Right lobe of liver (tissue), 6 donors: ENCODE measurements around the gene KRT76. TPM values are rescaled to one million over a fixed set of nuclear protein-coding genes. Genes with fewer than 3 reads are reported as not detected.

ENCODE experiments used
- ATAC-seq, 4 donors: fragments of 200-7000 bp; cut with Tn5 transposase; one replicate each; pipeline ENCODE4 v1.9.1; 2020; ENCODE audit warnings: mild to moderate bottlenecking in 4 of 4, moderate library complexity in 4 of 4
- DNase-seq, 3 donors: peaks; one replicate each; pipeline ENCODE4 v3.0.0-alpha.2; 2020
- H3K27ac ChIP-seq, 3 donors: fragments of 200-600 bp; one replicate each; pipeline ENCODE4 v1.8.0; 2022
- H3K27me3 ChIP-seq, 2 donors: fragments of 200-600 bp; one replicate each; pipeline ENCODE4 v1.8.0; 2022
- H3K36me3 ChIP-seq, 4 donors: fragments of 200-600 bp; sonication (generic) in 1 of 4; one replicate each; pipeline versions ENCODE4 v1.5.1 to v1.8.0; 2017 to 2022; ENCODE audit warnings: control low read depth in 1 of 4
- H3K4me1 ChIP-seq, 4 donors: fragments of 200-600 bp; sonication (generic) in 1 of 4; one replicate each; pipeline versions ENCODE4 v1.5.1 to v1.8.0; 2017 to 2022; ENCODE audit warnings: control low read depth in 1 of 4
- H3K4me3 ChIP-seq, 3 donors: fragments of 200-600 bp; one replicate each; pipeline ENCODE4 v1.8.0; 2022
- H3K9me3 ChIP-seq, 4 donors: fragments of 200-600 bp; sonication (generic) in 1 of 4; one replicate each; pipeline versions ENCODE4 v1.5.1 to v1.8.0; 2017 to 2022; ENCODE audit warnings: control low read depth in 1 of 4
- POLR2A ChIP-seq: fragments of 450-650 bp; IDR thresholded peaks from one replicate; pipeline ENCODE4 v1.6.1; 2017; ENCODE audit warnings: antibody characterized with exemption, mild to moderate bottlenecking
- WGBS: methylation state at CpG from one replicate; pipeline ENCODE4 v1.1.6; 2018; ENCODE audit warnings: low coverage, low lambda C conversion rate; ENCODE audit not compliant: insufficient coverage; ENCODE audit errors: missing lambda C conversion rate; 5-methylcytosine and 5-hydroxymethylcytosine counted together
- intact Hi-C, 2 donors: fragments of 100-400 bp; cut with DNase I; formaldehyde crosslinking; loops; one replicate each; pipeline versions ENCODE4 v1.11.2 to v1.14.1; 2022
- total RNA-seq, 6 experiments: library from RNA; depleted of rRNA in 2 of 6; stranded (reverse); fragments of >200 nt in 2 of 6; fragmentation: NEBNext Ultra II Directional in 3 of 6; extraction: Animal tissue kit (Norgen Biotek cat#: 25700) in 3 of 6; gene quantifications; one replicate each; pipeline versions ENCODE4 v1.1.0 to v1.2.4, GENCODE V29; 2016 to 2023
- TF ChIP-seq, protein P1 (sequence below), 4 donors: fragments of 200-600 bp in 3 of 4; fragments of 450-650 bp in 1 of 4; IDR thresholded peaks; one replicate each; pipeline versions ENCODE4 v1.5.1 to v1.8.0; 2016 to 2022; ENCODE audit warnings: antibody characterized with exemption in 4 of 4, mild to moderate bottlenecking in 2 of 4
- donor health status: DM: no; HTN: yes; CAD: no.
- donor health status: DM: no; HTN: no; CAD: no.
- donor health status: DM: no; HTN: no; CAD: no.
- donor health status: DM: no; HTN: yes; CAD: no.
- donor health status: DM: no; HTN: yes; CAD: no.

The KRT76 gene
- total RNA-seq, 6 experiments from 2014 or later = not detected

DNA sequence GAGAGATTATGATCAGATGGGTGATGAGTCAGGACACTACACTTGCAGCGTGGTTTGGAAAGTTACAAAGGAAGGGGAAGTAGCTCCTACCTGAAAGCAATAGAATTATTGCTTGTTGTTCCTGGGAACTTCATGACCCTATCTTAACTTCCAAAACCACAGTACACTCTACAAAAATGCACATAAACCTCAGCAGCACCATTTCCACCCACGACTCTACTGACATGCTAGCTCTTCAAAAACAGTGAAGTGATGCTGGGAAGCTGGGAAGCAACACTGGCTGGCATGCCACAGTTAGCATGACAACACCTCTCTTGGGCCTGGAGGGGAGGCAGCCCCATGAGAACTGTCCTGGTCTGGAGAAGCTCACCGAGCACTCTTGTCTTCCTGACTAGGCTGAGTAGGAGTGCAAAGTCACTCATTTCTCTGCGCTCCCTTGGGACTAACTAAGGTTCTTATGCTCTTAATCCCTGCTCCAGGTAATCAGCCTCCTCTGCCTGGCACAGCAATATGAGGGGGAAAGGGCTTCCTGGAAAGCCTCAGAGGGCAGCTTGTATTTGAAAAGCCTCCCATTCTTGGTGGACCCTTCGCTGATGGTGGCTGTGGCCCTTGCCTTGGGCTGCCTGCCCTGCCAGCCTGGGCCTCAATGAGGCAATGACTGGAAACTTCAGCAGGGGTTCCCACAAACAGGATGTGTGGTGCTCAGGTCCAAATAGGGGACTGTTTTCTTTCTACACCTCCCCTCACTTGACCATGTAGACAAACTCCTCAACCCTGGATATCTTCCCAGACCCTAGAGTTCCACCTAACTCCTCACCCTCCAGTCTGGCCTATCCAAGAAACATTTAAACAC, 17.6 kb upstream of the KRT76 start:
- WGBS = 72% methylated on average over 5 of the region's 5 CpGs
- H3K4me1 ChIP-seq = no peaks in the 10 kb centered on the region
- H3K36me3 ChIP-seq = no peaks in the 10 kb centered on the region
- intact Hi-C loops = no loop called here
- DNase-seq = no peak
- H3K4me3 ChIP-seq = no peak overlapping the region
- no peak for TF ChIP-seq POLR2A
- TF ChIP-seq, protein P1, sequence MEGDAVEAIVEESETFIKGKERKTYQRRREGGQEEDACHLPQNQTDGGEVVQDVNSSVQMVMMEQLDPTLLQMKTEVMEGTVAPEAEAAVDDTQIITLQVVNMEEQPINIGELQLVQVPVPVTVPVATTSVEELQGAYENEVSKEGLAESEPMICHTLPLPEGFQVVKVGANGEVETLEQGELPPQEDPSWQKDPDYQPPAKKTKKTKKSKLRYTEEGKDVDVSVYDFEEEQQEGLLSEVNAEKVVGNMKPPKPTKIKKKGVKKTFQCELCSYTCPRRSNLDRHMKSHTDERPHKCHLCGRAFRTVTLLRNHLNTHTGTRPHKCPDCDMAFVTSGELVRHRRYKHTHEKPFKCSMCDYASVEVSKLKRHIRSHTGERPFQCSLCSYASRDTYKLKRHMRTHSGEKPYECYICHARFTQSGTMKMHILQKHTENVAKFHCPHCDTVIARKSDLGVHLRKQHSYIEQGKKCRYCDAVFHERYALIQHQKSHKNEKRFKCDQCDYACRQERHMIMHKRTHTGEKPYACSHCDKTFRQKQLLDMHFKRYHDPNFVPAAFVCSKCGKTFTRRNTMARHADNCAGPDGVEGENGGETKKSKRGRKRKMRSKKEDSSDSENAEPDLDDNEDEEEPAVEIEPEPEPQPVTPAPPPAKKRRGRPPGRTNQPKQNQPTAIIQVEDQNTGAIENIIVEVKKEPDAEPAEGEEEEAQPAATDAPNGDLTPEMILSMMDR (IDR thresholded peaks at IDR 0.05) = no peak
- ATAC-seq = no peak
- no peak overlapping the region for H3K27ac ChIP-seq
- no peaks in the 10 kb centered on the region for H3K9me3 ChIP-seq
- no peaks in the 10 kb centered on the region for H3K27me3 ChIP-seq

DNA sequence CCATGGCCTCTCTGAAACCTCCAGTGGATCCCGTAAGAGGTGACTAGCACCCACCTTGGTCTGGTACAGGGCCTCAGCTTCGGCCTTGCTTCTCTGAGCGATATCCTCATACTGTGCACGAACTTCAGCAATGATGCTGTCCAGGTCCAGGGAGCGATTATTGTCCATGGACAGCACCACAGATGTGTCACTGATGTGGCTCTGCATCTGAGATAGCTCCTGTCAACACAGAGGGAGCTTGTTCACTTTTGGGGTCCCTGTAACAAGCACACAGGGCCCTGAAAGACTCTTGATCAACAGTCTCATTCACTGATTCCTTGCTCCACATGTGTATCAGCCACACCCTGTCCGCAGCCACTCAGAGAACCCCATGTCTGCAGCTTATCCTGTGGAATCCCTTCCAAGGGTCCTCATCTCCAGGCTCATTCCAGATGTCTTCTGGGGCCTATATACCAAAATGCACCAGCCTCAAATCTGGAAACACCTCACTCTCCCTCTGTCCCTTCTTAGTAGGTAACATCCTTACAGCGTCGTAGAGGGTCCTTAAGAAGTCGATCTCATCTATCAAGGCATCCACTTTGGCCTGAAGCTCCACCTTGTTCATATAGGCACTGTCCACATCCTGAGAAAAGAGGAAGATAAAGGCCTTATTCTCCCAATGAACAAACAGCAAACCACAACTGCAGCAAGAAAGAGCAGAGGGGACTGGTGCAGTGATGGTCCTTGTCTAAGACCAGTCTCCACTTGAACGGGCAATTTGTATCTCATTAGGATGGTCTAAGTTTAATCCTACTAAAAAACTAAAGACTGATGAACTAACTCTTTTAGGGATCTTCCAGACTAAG, 15.3 kb upstream of the KRT76 start:
- Histone ChIP-seq H3K4me1 (no peaks in the 10 kb centered on the region), H3K9me3 (no peaks in the 10 kb centered on the region), H3K27ac (no peak overlapping the region), H3K4me3 (no peak overlapping the region), H3K36me3 (no peaks in the 10 kb centered on the region), H3K27me3 (no peaks in the 10 kb centered on the region)
- ATAC-seq (no peak), DNase-seq (no peak)
- TF ChIP-seq, protein P1 (IDR thresholded peaks at IDR 0.05) = no peak
- no peak for TF ChIP-seq POLR2A
- 75% methylated on average over 5 of the region's 10 CpGs for WGBS
- intact Hi-C loops = no loop called here

DNA sequence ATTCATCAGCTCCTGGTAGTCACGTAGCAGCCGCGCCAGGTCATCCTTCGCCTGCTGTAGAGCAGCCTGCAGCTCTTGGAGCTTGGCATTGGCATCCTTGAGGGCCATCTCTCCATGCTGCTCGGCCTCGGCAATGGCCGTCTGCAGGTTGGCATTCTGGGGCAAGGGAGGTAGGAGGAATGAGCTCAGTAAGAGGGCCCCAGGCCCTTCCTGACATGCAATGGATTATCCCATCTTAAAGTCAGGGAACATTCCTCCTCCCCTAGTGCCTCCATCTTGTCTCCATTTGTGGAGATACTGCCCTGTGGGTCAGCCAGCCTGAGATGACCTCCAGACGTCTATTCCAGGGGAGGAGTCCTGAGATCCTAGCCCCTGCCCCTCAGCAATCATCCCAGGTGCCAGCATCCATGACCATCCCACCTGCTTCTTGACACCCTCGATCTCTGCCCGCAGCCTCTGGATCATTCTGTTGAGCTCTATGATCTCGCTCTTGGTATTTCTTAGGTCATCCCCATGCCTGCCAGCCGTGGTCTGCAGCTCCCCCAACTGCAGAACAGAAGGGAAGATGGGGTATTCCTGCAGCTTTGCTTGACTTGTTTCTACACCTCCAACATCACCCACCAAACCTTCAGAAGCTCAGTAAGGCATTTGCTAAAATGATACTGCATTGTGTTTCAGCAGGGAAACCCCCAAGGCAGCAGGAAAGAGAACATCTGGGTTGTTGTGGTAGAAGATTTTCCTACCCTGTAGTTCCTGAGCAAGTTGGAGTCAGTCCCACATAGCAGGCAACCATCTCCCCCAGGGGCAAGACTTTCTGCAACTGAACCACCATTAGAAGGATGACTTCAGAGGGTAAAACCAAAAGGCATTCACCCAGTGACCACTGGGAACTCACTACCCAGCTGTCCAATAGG, 14.4 kb upstream of the KRT76 start:
- Histone ChIP-seq H3K4me3 (no peak overlapping the region), H3K36me3 (no peaks in the 10 kb centered on the region), H3K27ac (no peak overlapping the region), H3K9me3 (no peaks in the 10 kb centered on the region), H3K27me3 (no peaks in the 10 kb centered on the region), H3K4me1 (no peaks in the 10 kb centered on the region)
- ATAC-seq = no peak
- 64% methylated on average over 4 of the region's 12 CpGs for WGBS
- DNase-seq = no peak
- TF ChIP-seq, protein P1 (IDR thresholded peaks at IDR 0.05) = no peak
- no peak for TF ChIP-seq POLR2A
- intact Hi-C loops = no loop called here
